Progenitor cell of endocrine pancreas (in vitro differentiated cells): Measurements from ENCODE around the gene MPI. TPM values are rescaled to one million over a fixed set of nuclear protein-coding genes. Genes with fewer than 3 reads are reported as not detected.
A peak's percentile ranks its signal among the peaks of the same experiment; 100 is the strongest.
"Not testable (repeated sequence)": the region's sequence is repeated elsewhere in the genome, so short reads cannot be mapped to it uniquely, and the experiment has no call there.

ENCODE experiments used
- DNase-seq: peaks from one replicate; pipeline ENCODE4 v3.0.0; 2021; ENCODE audit warnings: low spot score; ENCODE audit not compliant: unreplicated experiment
- H3K27ac Mint-ChIP-seq: 2 replicates; pipeline ENCODE4 v1.8.0; 2021; ENCODE audit warnings: mild to moderate bottlenecking, moderate library complexity, mixed read lengths
- H3K27me3 Mint-ChIP-seq: 2 replicates; pipeline ENCODE4 v1.8.0; 2021; ENCODE audit warnings: mixed read lengths
- H3K36me3 Mint-ChIP-seq: 2 replicates; pipeline ENCODE4 v1.8.0; 2022; ENCODE audit warnings: mixed read lengths; ENCODE audit not compliant: insufficient read depth
- H3K4me1 Mint-ChIP-seq: 2 replicates; pipeline ENCODE4 v1.8.0; 2021; ENCODE audit warnings: low read depth, mixed read lengths
- H3K4me3 Mint-ChIP-seq: 2 replicates; pipeline ENCODE4 v1.8.0; 2021; ENCODE audit warnings: low read depth, mild to moderate bottlenecking, moderate library complexity, mixed read lengths
- H3K9me3 Mint-ChIP-seq: 2 replicates; pipeline ENCODE4 v1.8.0; 2021; ENCODE audit warnings: low read depth, mixed read lengths
- CTCF ChIP-seq: fragments of 200-600 bp; sonication (generic); IDR thresholded peaks from one replicate; pipeline ENCODE4 v1.5.0; 2021; ENCODE audit warnings: antibody characterized with exemption, mild to moderate bottlenecking; ENCODE audit not compliant: unreplicated experiment
- total RNA-seq: library from RNA; stranded (reverse); gene quantifications from 2 replicates; pipeline ENCODE4 v1.2.1, GENCODE V29; 2021

MPI gene
- total RNA-seq, 1 donor from 2014 or later, result 39.6 TPM

DNA sequence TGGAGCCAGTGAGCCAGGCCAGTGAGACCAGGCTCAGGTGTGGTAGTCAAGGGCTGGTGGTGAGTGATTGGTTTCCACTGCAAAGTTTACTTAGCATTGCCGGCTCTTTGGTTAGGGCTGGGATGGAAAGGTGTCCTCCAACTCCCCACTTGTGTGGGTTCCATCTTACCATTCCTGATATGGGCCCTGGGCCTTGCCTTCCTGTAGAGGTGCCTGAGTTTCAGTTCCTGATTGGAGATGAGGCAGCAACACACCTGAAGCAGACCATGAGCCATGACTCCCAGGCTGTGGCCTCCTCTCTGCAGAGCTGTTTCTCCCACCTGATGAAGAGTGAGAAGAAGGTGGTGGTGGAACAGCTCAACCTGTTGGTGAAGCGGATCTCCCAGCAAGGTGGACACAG, 3.1 kb downstream of the MPI start:
- Mint-ChIP-seq H3K4me3 (no peak overlapping the region), H3K27me3 (no peaks in the 10 kb centered on the region), H3K36me3 (peaks cover 3% of the 10 kb centered on the region), H3K9me3 (no peaks in the 10 kb centered on the region), H3K4me1 (peaks cover 10% of the 10 kb centered on the region), H3K27ac (no peak overlapping the region)
- no peak for DNase-seq
- TF ChIP-seq CTCF, result no peak

DNA sequence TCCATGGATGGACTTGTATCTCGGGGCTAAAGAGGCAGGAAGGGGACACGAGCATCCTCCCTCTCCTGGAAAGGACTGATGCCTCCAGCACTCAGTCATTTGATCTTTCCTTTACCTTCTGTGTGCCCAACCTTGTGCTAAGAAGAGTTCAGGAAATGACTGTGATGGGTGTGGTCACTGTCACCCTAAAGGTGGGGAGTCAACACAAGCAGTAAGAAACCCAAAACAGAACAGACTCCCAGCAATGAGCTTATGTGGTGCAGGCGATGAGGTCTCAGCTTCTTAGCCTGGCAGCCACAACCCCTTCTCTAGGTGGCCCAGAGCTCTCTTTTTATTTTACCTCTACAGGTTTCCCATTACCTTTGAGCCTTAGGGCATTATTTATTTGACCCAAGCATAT, 3.8 kb downstream of the MPI start:
- H3K4me3 Mint-ChIP-seq, result no peak overlapping the region
- DNase-seq, result no peak
- no peak for TF ChIP-seq CTCF
- H3K27ac Mint-ChIP-seq, result no peak overlapping the region
- H3K9me3 Mint-ChIP-seq, result no peaks in the 10 kb centered on the region
- no peaks in the 10 kb centered on the region for H3K27me3 Mint-ChIP-seq
- peaks cover 3% of the 10 kb centered on the region for H3K36me3 Mint-ChIP-seq
- peaks cover 10% of the 10 kb centered on the region for H3K4me1 Mint-ChIP-seq

DNA sequence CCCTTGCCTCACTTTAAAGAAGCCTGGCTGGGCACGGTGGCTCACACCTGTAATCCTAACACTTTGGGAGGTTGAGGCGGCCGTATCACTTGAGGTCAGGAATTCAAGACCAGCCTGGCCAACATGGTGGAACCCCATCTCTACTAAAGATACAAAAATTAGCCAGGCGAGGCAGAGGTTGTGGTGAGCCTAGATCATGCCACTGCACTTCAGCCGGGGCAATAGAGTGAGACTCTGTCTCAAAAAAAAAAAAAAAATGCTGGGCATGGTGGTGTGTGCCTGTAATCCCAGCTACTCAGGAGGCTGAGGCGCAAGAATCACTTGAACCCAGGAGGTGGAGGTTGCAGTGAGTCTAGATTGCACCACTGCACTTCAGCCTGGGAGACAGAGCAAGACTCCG, 4.5 kb downstream of the MPI start:
- not testable (repeated sequence) for H3K36me3 Mint-ChIP-seq, H3K9me3 Mint-ChIP-seq, H3K4me3 Mint-ChIP-seq, H3K4me1 Mint-ChIP-seq, H3K27me3 Mint-ChIP-seq, H3K27ac Mint-ChIP-seq, DNase-seq

- Mint-ChIP-seq H3K27ac (no peak overlapping the region), H3K9me3 (no peaks in the 10 kb centered on the region), H3K36me3 (peaks cover 8% of the 10 kb centered on the region), H3K27me3 (no peaks in the 10 kb centered on the region), H3K4me1 (no peaks in the 10 kb centered on the region), H3K4me3 (no peak overlapping the region)
- DNase-seq, result no peak
- no peak for TF ChIP-seq CTCF
Measured at GRCh38 chr15:74895830-74896229, 6.0 kb downstream of the MPI start.

DNA sequence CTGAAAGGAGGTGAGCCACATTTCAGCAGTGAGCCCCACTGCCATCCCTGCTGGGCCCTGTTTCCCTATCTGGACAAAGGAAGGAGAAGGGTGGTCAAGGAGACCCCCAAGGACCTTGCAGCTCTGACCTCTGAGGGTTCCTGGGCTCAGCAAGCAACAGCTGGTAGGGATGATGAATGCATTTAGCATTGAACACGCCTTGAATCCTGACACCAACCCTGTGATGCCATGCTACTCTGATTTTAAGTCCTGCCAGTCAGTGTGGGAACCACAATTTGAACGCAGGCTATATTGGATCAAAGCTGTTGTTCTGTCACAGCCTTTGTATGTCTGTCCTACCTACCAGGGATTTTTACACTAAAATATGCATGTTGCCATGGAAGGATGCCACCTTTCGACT, 6.5 kb downstream of the MPI start:
- no peak for TF ChIP-seq CTCF
- Mint-ChIP-seq H3K36me3 (peaks cover 9% of the 10 kb centered on the region), H3K27ac (no peak overlapping the region)

GRCh38 chr15:74897300-74897701, 7.5 kb downstream of the MPI start:
- no peak for DNase-seq
- no peaks in the 10 kb centered on the region for H3K9me3 Mint-ChIP-seq
- no peaks in the 10 kb centered on the region for H3K4me1 Mint-ChIP-seq
- peak overlapping the region; percentile 29 for H3K27ac Mint-ChIP-seq
- H3K4me3 Mint-ChIP-seq, result no peak overlapping the region
- H3K36me3 Mint-ChIP-seq, result peaks cover 9% of the 10 kb centered on the region
- no peaks in the 10 kb centered on the region for H3K27me3 Mint-ChIP-seq
- TF ChIP-seq CTCF, result no peak

More for the DNA sequence above, 6.5 kb downstream of the MPI start:
- DNase-seq, result no peak
- H3K27me3 Mint-ChIP-seq, result no peaks in the 10 kb centered on the region
- H3K4me3 Mint-ChIP-seq, result no peak overlapping the region
- no peaks in the 10 kb centered on the region for H3K4me1 Mint-ChIP-seq
- no peaks in the 10 kb centered on the region for H3K9me3 Mint-ChIP-seq
